Suppressor macrophage treated with lipopolysaccharide for 1 hour (primary cell): ENCODE results near the gene OSR1.
"Not testable (repeated sequence)": the region's sequence is repeated elsewhere in the genome, so short reads cannot be mapped to it uniquely, and the experiment has no call there.

Experiments used
- DNase-seq, 3 donors: peaks; one replicate each; pipeline ENCODE4 v3.0.0-alpha.2; 2020 to 2022

OSR1 gene

DNA sequence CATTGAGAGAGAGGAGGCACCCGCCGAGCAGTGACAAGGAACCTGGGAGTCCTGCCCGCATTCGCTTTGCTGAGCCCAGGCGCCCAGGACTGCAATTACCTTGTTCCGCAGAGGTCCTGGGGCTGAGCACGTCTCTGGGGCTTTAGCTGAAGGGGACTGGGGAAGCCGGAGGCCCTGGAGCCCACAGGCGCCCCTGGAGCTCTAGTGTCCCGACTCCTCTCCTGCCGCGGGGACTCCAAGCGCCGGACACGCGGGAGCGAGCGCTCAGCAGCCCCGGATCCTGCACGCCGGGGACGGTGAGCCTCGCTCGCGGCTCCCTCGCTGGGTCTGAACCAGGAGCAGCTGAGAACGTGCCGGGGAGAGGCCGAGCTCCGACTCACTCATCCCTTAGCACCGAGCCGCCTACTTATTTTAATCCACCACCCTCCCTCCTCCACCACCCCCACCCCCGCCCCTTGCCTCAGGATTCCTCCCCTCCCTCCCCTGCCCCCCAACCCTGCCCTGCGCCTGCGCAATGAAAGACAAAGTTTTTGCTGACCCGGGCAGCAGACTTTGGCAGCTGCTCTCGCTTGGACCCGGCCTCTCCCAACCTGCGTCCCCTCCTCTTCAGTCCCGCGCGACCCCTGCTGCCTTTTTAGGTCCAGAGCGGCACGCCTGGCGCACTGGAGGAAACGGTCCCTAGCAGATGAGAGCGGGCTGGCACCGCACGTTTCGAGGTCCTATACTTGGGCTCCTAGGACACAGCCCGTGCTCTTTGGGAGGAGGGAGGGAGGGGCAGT, at the start of gene OSR1:
Gene OSR1, minus strand, starts transcription at position 382 of the 779 bp plus-strand sequence. CDS start 4,818 bp downstream, outside the sequence.
- peak in 2 of 3 donors; percentile 17 to 30 for DNase-seq

DNA sequence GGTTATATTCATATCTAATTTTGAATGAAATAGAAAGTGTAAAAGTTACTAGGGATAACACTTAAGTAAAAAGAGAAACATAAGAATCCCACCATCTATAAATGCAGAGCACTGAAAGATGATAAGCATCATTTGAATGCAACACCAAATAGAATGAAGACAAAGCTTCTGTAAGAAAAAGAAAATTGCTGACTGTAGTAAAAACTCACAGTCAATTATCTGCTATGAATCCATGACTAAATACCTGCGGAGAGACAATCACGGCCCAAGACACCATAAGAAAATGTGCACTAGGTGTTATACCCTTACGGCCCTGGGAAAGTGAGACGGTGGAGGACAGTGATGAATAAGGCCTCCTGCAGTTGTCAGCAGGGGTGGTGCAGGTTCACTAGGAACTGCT, 45.4 kb upstream of the OSR1 start:
- no peak for DNase-seq

DNA sequence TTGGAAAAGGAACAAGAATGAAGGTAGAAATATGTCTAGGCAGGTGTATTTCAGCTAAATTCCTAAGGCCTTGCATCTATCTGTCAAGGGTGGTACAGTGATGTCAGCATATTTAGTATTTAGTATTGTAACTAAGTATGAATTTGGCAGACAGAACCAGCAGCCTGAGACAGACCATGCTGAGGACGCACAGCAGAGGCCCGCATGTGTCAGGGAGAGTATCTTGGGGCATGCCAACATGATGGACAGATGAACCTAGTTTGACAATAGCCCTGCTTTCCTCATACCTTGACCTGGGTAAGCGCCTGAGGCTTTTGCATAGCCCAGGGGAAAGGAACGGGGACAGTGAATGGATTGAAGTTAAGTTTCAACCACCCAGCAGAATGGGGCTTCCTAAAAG, 33.8 kb upstream of the OSR1 start:
- DNase-seq = no peak

DNA sequence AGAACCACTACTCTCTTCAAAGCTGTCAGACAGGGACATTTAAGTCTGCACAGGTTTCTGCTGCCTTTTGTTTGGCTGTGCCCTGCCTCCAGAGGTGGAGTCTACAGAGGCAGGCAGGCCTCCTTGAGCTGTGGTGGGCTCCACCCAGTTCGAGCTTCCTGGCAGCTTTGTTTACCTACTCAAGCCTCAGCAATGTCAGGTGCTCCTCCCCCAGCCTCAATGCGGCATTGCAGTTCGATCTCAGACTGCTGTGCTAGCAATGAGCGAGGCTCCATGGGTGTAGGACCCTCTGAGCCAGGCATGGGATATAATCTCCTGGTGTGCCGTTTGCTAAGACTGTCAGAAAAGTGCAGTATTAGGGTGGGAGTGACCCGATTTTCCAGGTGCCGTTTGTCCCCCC, 31.0 kb upstream of the OSR1 start:
- DNase-seq = not testable (repeated sequence)

DNA sequence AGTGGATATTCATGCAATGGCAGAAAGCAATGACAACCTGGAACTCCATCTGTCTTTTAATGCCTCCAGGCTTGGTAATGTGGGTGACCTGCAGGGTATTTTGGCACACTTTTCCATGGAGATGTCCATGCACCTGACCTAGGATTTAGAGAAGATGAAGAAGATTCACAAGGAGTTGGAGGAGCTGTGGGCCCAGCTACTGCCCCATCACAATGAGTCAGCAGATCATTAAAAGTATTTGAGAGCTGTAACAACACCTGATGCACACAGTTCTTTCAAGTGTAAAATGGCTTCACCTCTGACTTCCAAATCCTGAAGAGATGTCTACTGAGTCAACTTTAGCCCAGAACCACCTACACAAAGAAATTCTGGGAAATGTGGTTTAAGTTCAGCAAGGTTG, 22.1 kb upstream of the OSR1 start:
- DNase-seq = no peak

DNA sequence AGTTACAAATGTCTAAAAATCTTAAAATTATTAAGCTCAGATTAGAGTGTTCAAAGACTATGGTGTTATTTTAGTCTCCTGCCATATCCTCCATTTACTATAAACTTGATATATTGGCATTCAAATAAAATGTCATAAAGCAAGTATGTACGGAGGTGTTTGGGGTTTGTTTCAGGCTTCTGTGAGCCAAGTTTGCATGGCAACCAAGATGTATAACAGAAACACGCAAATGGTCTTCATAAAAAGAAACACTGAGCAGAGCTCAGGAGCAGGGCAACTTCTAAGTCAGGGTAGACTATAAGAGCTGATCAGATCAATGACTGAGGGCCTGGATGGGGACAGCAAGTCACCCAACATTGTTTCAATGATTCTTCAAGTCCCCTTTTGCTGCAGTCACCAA, 20.5 kb upstream of the OSR1 start:
- DNase-seq = no peak

DNA sequence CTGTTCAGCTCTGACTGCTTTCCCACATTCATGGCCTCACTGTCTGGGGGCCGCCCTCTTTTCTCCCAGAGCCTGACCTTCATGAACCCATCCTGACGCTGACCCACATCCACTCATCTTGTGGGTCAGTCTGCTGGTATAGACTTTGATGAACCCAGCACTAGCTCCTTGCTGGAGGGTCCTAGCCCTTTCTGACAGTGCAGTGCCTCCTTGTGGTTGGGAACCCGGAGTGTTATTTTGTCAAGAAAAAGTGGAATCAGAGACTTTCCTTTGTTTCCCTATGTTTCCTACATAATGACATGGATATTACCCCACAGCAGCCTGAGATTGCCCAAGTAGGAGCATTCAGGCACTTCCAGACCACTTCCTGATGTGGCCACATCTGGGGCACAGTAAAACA, 19.3 kb upstream of the OSR1 start:
- no peak for DNase-seq

DNA sequence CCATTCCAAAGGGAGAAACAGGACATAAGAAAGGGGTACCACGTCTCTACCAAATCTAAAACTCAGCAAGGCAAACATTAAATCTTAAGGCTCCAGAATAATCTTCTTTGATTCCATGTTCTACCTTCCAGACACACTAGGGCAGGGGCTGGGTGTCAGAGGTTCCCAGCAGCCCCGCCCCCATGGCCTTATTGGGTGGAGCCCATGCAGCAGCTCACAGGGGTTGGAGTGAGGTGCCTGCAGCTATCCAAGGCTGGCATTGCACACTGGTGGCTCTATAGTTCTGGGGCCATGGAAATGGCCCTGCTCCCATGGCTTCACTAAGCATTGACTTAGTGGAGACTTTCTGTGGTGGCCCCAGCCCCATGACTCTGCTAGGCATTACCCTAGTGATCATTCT, 14.9 kb upstream of the OSR1 start:
- no peak for DNase-seq

DNA sequence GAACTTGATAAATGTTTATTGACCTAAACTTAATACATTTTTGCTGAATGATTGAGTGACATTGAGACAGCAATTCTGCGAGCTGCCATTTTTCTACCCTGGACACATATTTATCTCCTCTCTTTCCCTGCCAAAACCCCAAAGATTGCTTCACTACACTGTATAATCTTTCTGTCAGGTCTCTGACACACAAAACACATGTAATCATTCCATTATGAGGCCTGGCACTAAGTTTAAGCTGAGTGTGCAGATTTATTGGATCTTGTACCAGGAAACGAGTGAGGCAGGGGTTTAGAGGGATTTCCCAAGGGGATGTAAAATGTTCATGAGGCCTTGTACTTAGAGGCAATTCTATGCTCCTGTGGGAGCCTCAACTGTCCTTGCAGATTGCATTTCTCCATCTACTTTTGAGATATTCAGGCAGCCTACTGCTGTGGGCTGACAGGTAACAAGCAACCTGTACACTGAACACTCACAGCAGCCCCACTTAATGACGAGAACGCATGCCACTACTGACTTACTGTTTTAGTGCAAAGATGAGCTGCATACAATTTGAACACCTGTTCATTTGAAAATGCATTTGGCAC, 13.7 kb upstream of the OSR1 start:
- DNase-seq = no peak

DNA sequence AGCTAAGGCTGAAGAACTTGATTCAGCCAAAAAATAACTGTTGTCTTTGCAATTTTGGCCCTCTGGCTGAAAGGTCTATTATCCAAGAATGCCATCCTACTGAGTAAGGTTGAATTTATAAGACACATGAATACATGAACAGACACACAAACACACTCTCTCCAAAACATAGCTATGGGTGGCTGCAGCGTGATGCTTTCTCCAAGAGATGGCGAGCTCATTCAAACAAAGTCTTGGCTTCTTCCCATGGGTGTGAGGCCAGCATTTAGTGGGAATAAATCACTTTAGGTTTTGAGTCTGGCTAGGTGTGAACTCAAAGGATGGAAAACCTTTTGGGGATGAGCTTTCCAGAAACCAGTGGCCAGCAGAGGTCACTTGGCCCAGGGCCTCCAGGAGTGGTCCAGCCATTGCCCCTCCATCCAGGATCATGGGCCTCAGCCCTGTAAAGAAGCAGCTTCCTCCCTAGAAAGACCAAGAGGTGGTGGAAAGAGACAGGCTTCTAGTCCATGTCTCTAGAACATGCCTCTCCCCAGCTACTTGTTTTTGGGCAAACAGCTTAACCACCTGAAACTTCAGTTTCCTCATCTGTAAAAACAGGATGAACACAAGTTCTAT, 11.0 kb upstream of the OSR1 start:
- no peak for DNase-seq

DNA sequence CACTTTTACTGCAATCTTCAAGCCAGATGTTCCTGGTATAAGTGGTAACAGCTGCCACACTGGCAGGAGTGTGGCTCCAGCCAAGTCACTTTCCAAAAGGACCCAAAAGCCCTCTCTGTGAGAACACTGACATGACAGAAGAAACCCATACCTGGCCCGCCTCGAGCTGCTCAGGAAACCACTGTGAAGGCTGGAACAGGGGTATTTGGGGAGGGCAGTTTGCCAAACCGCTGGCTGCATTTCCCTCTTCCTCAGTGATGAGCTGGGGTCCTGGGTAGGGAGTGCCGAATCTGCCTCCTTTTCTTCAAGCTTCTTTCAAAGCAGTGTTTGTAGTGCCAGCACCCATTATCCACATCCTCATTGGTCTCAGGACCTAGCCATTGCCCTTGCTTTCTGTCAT, 10.3 kb upstream of the OSR1 start:
- DNase-seq = no peak

DNA sequence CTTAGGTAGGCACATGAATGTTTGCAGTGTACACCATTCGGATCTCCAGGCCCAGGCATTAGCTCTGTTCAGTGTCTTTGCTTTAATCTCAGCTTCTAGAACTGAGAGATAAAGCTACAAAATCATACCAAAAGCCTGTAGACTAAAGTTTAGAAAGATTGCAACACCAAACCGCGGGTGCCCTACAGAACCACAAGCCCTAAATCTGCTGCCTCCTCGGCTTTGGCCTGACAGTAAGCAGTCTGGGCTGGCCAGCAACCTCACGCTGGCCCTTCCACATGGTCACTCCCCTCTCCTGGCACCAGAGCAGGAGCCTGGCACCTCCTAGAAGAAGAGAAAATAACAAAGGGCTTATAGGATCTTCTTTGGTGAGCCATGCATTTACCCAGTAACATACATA, 8.9 kb upstream of the OSR1 start:
- DNase-seq = no peak

DNA sequence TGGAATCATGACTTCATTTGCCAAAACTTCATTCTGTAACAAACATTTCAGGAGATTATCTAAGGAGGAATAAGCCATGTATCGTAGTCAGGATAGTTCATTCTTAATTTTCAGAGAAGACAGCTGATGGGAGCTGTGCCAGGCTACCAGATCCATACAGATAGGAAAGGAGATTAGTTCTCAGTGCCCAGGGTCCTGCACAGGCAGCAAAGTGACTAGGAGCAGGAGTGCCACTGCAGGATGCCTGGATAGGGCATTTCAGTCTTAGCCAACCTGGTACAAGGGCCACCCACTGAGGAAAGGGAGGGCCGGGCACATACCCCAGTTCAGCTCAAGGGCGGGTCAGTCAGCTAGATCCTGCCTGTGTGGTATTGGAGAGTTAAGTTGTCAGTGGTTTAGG, 6.7 kb upstream of the OSR1 start:
- no peak for DNase-seq

DNA sequence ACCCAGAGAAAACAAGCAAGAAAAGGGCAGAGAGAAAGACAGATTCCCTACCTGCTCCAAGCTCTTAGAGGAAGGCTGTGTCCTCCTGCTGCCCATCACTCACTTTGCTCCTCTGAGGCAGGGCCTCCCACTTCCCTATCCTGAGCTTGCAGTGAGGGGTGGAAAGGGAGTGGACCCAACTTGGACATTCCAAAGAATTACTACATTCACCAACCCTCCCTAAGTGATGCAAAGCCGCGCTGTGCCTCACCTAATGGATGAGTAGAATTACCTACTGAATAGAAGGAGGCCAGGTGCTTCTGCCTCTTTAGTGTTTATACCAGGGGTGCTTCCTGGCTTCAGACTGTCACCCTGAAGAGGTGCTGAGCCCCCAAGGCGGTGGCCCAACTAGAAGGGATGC, 5.6 kb upstream of the OSR1 start:
- DNase-seq = no peak

DNA sequence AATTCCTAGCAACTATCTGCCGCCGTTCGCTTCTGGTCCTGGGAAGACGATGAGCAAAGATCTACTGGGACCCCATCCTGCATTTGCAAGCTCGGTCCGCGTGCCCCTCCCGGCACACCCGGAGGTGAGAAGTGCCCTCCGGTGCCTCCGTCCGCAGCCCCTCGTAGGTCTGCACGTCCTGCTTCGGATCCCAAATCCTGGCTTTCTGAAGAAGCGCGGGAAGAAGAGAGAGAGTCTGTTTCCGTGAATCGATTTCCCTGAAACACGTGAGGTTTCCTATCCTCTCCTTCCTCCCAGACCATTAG, 5.0 kb upstream of the OSR1 start:
- no peak for DNase-seq

DNA sequence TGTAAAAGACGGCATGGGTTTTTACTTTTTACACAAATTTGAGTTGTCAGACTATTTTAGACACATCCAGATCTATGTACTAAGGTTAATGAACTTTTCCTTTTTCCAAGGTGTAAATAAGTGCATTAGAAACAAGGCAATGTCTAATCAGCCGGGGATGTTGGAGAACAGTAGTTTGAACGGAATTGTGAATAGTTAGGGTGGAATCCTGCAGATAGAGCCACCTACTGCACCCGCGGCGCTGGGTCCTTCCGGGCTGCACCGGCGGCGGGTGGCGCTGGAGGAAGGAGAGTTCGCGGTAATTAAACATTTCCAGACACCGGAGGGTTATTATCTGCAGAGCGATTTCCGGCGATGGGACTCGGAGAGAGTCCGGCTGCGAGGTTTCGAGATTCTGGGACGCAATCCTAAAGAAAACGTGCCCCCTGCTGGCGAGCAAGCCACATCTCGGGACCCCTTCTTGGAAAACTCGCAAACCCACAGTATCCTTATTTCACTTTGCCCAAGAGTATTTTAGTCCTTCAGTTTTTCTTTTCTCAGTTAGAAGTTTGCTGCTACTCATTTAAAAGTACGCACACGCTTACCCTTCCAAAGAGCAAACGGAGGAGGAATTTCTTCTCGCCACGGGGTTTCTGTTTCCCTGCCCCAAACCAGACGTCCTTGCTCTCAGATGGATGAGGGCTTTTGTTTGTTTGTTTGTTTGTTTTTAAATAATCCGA, 4.5 kb upstream of the OSR1 start:
- peak; percentile 77 to 88 (median 87) for DNase-seq

DNA sequence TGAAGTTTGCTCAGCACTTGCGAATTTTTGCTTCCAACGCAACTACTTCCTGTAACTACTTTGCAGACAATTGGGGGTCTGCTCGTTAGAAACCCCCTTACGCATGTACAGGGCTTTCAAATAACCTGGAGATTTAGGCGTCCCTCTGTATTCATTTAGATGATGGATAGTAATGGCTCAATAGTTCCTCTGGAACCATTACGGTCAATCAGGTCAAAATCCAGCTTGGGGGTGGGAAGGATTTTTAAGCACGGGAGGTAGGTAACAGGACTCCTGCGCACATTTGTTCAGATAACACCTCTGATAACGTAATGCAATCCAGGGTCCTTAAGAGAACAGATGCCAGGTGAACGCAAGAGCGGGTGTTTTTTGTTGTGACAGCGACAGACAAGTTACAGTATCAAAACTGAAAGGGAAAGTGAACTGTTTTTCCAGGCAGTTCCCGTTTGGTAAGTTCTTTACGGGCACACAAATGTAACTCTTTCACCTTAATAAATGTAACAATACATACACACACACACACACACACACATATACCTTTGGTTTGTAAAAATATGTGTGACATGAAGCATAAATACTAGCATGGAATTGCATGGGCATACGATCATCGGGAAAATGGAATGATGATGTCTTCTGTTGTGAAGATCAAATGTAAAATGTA, 3.8 kb upstream of the OSR1 start:
- peak; percentile 43 to 68 (median 64) for DNase-seq

DNA sequence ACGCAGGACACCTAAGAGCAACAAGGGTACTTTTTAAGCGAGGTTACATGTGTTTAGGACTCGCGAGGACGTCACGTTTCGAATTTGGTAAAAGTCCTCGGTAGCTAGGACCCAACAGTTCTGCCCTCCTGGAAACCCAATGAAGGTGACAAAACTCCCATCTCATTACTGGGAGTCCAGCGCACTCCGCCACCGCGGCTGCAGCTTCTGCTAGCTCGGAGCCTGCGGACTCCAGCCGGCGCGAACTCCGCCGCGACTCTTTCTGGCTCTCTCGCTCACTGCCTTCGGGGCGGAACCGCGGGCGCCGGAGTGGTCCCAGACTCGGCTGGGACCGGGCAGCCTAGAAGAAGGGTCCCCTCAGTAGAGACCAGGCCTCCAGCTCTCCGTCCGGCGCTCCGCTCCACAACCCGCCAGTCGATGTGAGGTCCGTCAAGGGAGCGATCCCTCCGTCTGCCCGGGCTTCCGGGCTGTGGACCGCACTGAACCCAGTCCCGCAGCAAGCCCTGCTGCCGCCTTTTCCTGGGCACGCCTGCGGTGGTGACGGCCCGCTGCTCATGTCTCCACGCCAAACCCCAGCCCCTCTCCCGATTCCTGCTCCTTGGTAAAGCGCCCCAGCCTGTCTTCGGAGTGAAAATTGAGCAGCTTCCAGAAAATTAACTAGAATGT, 3.0 kb upstream of the OSR1 start:
- peak in 1 of 3 donors; percentile 47 for DNase-seq

DNA sequence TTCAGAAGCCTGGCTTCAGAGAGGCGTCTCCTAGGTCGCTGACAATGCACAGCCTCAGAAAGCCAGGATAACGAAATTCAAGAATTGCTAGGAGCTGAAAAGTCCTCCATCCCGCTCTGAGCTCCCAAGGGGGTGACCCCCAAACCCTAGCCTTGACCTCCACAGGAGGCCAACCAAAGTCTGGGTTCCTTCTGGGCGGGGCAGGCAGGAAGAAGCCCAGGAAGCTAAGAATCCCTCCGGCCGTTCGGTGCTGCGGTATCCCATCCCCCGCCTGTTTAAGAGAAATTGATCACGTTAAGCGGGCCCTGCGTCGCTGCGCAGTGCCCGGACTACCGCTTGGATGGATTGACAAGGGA, 2.5 kb upstream of the OSR1 start:
- DNase-seq = no peak

DNA sequence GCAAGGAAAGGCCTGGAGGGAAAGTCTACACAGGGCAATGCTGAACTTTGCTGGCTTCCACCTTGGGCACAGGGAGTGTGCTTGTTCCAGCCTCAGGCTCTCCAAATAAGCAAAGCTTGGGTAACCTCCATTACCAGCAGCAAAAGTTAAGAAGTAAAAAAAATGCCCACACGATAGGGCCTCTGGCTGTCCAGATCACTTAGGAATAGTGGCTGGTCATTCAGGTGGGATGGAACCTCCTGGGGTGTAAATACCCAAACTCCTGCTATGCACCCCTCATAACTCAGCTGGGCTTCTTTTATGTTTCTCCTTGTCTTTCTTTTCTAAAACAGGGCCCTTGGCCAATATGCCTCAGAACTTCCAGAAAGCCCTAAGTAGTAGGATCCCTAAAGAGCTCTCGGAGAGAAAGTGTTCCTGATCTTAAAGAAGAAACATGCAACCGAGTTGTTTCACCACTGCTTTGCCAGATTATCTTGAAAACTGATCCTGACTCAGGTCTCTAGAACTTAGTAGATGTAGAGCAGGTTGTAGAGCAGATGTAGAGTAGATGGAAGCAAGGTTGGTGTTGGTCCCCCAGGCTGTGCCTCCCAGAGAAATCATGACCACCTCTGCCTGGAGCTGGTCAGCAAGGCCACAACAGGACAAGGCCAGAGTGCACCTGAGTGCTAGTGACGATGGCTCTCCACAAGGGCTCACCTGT, 2.0 kb upstream of the OSR1 start:
- DNase-seq = no peak

DNA sequence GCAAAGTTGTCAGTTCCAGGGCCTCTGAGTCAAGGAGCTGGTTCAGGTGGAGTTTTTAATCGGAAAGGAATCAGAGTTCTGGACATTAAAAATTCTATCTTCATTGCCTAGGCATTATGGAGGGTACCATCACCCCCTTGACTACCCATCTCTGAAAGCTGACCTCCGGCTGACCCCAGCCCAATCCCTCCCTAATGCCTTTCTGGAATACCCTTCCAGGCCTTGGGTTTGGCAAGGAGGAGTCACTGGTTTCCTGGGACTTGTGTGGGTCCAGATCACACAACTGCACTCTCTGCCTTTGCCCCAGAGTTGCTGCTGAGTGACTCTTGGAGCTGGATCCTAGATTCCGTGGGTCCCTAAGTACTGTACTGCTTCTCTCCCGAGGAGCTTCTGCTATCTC, 1.0 kb upstream of the OSR1 start:
- DNase-seq = no peak

DNA sequence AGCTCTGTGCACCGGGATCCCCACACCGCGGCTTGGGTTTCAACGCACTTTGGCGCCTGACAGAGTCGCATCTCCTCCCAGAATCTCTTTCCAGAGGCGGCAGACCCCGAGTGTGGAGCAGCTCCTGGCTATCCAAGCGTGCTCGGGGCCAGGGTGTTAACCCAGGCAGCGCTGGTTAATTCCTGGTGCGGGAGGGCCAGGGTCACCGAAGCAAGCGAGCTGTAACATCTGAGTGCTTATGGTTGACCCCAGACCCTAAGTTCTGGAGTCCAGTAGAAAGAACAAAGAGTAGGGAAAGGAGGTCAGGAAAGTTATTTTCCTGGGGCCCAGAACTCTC, 566 bp upstream of the OSR1 start:
- no peak for DNase-seq
